Activated T-helper 2 cell treated with anti-CD3 and anti-CD28 coated beads, Interferon-gamma antibody, Interleukin-2, Interleukin-4, amounts not matched to agents 10 μg/mL and 5 μg/mL and 100 μg/mL, durations not matched to agents 14 hours and 24 hours and 36 hours (primary cell): Measurements from ENCODE around the gene NKAIN2. TPM values are rescaled to one million over a fixed set of nuclear protein-coding genes. Genes with fewer than 3 reads are reported as not detected.
"Not testable (repeated sequence)": the region's sequence is repeated elsewhere in the genome, so short reads cannot be mapped to it uniquely, and the experiment has no call there.

Experiments
- DNase-seq: peaks from one replicate; pipeline ENCODE4 v3.0.0; 2021; ENCODE audit warnings: low spot score
- H3K27ac Mint-ChIP-seq: one replicate; pipeline ENCODE4 v1.8.0; 2021; ENCODE audit warnings: mixed read lengths
- H3K27me3 Mint-ChIP-seq: one replicate; pipeline ENCODE4 v1.8.0; 2021; ENCODE audit warnings: low read depth, mixed read lengths
- H3K36me3 Mint-ChIP-seq: one replicate; pipeline ENCODE4 v1.8.0; 2021; ENCODE audit warnings: low read depth, mixed read lengths
- H3K4me1 Mint-ChIP-seq: one replicate; pipeline ENCODE4 v1.8.0; 2021; ENCODE audit warnings: low read depth, mixed read lengths
- H3K4me3 Mint-ChIP-seq: one replicate; pipeline ENCODE4 v1.8.0; 2021; ENCODE audit warnings: low read depth, mild to moderate bottlenecking, moderate library complexity, mixed read lengths
- H3K9me3 Mint-ChIP-seq: one replicate; pipeline ENCODE4 v1.8.0; 2021; ENCODE audit warnings: mixed read lengths
- intact Hi-C: fragments of 100-400 bp; cut with micrococcal nuclease; formaldehyde crosslinking; loops from one replicate; pipeline ENCODE4 v1.15.1; 2023
- total RNA-seq: library from RNA; stranded (reverse); gene quantifications from 2 replicates; pipeline ENCODE4 v1.2.3, GENCODE V29; 2022

The NKAIN2 gene
- total RNA-seq, 1 donor from 2014 or later, result not detected

DNA sequence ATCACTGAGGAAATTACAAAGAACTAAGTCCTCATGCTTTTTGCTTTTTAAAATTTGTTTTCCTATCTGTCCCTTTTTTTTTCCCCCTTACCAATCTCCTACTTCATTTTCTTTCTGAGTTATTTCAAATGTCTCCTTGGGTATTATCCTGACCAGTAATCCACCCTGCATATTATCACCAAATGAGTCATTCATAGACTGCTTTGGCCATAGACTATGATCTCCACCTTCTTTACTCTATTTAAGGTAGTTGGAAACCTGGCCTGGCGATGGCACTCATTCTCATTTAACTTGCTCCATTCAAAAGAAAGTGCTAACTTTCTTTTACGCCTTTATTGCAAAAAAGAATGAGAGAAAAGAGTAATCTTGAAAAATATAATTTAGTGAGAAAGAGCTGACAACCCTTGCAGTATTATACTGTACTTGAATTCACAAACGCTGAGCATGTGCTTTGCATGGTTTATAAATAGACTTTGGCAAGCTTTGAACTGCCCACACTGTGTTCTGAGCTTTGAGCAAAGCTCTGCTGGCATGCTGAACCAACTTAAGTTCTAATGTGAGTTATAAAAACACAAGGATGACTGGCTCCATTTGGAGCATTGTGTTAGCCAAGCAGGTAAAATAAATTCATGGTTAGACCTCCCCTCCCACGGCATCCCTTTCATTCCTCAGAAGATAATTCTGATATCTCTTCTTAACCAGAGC is 198.9 kb downstream of the NKAIN2 start:
- intact Hi-C loops, result no loop called here
- no peaks in the 10 kb centered on the region for H3K36me3 Mint-ChIP-seq
- no peak overlapping the region for H3K4me3 Mint-ChIP-seq
- no peak overlapping the region for H3K27ac Mint-ChIP-seq
- peaks cover 3% of the 10 kb centered on the region for H3K4me1 Mint-ChIP-seq
- H3K27me3 Mint-ChIP-seq, result no peaks in the 10 kb centered on the region
- DNase-seq, result no peak
- H3K9me3 Mint-ChIP-seq, result no peaks in the 10 kb centered on the region

DNA sequence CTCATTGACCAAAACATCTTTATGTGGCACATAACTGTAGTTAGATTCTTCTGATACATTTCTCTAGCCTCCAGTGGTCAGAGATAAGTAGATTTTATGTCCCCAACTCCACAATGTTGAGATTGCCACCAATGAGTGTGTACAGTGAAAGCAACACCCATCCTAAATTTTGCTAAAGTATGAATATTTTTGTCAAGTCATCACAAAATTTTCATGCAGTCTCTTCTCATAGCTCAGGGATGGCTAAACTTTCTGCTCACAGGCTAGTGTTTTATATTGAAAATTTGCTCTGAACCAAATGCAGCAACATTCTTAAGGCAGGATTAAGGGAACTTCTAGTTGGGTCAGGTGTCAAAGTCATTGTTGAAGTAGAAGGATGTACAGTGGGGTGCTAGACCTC is 203.6 kb downstream of the NKAIN2 start:
- H3K27me3 Mint-ChIP-seq, result no peaks in the 10 kb centered on the region
- no peaks in the 10 kb centered on the region for H3K36me3 Mint-ChIP-seq
- no peak for DNase-seq
- no peaks in the 10 kb centered on the region for H3K9me3 Mint-ChIP-seq
- intact Hi-C loops, result no loop called here
- H3K4me3 Mint-ChIP-seq, result no peak overlapping the region
- peaks cover 3% of the 10 kb centered on the region for H3K4me1 Mint-ChIP-seq
- no peak overlapping the region for H3K27ac Mint-ChIP-seq

GRCh38 chr6:124008000-124008987 is 204.6 kb downstream of the NKAIN2 start:
- H3K27me3 Mint-ChIP-seq, result no peaks in the 10 kb centered on the region
- no peak overlapping the region for H3K27ac Mint-ChIP-seq
- H3K36me3 Mint-ChIP-seq, result no peaks in the 10 kb centered on the region
- no peak overlapping the region for H3K4me3 Mint-ChIP-seq
- H3K9me3 Mint-ChIP-seq, result no peaks in the 10 kb centered on the region
- no peak for DNase-seq
- intact Hi-C loops, result no loop called here
- H3K4me1 Mint-ChIP-seq, result peaks cover 3% of the 10 kb centered on the region

DNA sequence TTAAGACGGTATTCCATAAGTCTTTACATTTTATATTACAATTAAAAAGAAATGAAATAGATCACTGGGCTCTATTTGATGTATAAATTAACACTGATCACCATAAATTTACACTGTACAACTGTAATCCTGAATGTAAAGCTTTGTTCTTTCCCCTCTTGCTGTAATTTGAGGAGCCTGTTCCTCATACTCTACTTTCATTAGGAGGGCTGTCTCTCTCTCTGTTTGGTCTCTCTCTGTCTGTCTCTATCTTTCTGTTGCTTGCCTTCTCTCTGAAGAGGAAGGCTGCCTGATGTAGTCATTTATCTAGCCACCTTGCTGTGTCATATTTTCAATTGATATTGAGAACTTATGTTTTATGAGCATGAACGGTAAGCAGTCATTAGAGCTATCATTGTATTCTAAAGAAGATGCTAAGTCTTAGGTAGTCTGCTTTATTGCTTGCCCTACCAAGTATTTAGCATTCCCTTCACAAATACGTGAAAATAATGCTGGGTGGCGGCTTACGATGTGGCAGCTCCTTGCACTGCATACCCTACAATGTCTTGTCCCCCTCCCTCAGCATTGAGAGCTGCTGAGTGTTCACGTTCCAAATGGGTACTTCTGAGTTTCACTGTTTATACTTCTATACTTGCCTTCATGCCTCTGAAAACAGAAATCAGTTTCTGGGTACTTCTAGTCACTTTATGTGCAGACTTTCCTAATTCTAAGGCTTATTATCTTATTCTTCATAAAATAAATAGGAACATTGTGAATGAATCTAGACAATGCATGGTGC is 205.5 kb downstream of the NKAIN2 start:
- Mint-ChIP-seq H3K36me3 (no peaks in the 10 kb centered on the region), H3K9me3 (no peaks in the 10 kb centered on the region), H3K27me3 (no peaks in the 10 kb centered on the region), H3K4me1 (peaks cover under 1% of the 10 kb centered on the region), H3K27ac (no peak overlapping the region), H3K4me3 (no peak overlapping the region)
- intact Hi-C loops, result no loop called here
- no peak for DNase-seq

DNA sequence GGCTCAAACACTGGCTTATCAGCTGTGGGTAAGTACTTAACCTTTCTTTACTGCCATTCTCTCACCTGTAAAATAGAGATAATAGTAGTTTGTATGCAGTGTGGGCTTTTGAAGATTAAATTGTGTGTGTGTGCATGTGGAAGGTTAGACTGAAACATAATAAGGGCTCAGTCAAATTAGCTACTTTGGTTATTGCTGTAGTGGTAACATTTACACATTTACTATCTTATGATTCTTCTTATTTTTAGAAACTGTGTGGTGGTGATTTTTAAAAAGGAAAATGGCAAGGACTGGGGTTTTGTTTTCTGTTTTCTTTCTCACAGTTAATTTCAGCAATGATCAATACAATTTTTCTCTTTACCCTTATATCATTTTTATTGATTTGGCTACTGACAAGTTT is 206.9 kb downstream of the NKAIN2 start:
- intact Hi-C loops, result no loop called here
- H3K9me3 Mint-ChIP-seq, result no peaks in the 10 kb centered on the region
- H3K36me3 Mint-ChIP-seq, result no peaks in the 10 kb centered on the region
- no peaks in the 10 kb centered on the region for H3K27me3 Mint-ChIP-seq
- DNase-seq, result no peak
- H3K27ac Mint-ChIP-seq, result no peak overlapping the region
- H3K4me3 Mint-ChIP-seq, result no peak overlapping the region
- no peaks in the 10 kb centered on the region for H3K4me1 Mint-ChIP-seq

DNA sequence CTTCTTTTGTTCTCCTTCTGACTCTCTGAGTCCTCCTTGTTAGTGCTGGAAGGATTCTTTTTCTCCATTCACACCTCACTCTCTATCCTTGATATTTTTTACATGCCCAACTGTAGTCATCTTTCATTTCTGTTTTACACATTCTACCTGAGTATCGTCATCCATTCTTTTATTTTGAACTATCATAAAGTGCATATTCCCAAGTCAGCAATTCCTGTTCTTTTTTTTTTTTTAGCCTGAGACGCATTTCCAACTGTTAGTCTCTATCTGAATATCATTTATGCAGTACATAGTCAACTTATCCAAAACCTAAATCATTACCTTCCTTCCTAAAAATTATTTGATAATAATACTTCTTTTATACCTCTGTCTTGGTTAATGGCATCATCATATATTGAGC is 207.5 kb downstream of the NKAIN2 start:
- intact Hi-C loops, result no loop called here
- Mint-ChIP-seq H3K27me3 (no peaks in the 10 kb centered on the region), H3K9me3 (no peaks in the 10 kb centered on the region), H3K27ac (no peak overlapping the region), H3K36me3 (no peaks in the 10 kb centered on the region), H3K4me1 (no peaks in the 10 kb centered on the region), H3K4me3 (no peak overlapping the region)
- DNase-seq, result no peak

DNA sequence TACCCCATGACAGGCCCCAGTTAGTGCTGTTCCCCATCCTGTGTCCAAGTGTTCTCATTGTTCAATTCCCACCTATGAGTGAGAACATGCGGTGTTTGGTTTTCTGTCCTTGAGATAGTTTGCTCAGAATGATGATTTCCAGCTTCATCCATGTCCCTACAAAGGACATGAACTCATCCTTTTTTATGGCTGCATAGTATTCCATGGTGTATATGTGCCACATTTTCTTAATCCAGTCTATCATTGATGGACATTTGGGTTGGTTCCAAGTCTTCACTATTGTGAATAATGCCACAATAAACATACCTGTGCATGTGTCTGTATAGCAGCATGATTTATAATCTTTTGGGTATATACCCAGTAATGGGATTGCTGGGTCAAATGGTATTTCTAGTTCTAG is 218.4 kb downstream of the NKAIN2 start:
- H3K4me1 Mint-ChIP-seq, H3K27ac Mint-ChIP-seq, DNase-seq, H3K27me3 Mint-ChIP-seq, H3K36me3 Mint-ChIP-seq, H3K4me3 Mint-ChIP-seq, H3K9me3 Mint-ChIP-seq, intact Hi-C loops: not testable (repeated sequence)

DNA sequence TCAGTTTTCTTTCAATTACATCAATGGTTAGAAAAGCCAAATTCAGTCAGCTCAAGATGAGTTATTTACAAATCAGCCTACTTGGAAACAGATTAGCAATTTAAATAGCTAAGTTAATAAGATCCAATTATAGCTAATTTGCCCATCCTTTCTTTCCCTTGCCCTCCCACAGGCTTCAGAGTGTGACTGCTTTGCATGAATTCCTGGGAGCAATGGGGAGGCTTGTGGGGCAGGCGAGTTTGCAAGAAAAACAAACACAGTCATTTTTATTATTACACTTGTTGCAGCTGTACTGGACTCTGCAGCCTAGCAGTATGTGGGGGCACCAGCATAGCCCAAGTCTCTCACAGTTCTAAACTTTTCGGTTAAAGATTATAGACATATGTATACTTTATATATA is 219.0 kb downstream of the NKAIN2 start:
- no peak overlapping the region for H3K4me3 Mint-ChIP-seq
- DNase-seq, result no peak
- no peaks in the 10 kb centered on the region for H3K36me3 Mint-ChIP-seq
- no peaks in the 10 kb centered on the region for H3K9me3 Mint-ChIP-seq
- no peak overlapping the region for H3K27ac Mint-ChIP-seq
- intact Hi-C loops, result no loop called here
- no peaks in the 10 kb centered on the region for H3K4me1 Mint-ChIP-seq
- no peaks in the 10 kb centered on the region for H3K27me3 Mint-ChIP-seq

DNA sequence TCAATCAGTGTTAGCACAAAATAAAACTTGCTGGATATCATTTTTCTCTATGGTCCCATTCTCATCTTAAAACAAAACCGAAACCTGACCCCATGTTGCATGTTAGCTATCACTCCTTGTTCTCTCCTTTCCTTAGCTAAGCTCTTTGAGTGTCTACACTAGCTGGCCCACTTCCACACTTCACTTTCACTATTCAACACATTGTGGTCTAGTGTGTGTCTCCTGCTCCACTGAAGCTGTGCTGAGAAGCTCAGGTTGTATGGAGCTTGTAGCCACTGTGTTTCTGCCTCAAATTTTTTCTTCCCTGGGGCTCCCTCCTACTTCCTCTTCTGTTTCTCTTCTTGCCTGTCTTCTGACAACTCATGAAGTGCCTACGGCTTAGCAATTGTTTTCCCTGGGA is 223.0 kb downstream of the NKAIN2 start:
- Mint-ChIP-seq H3K4me1 (no peaks in the 10 kb centered on the region), H3K4me3 (no peak overlapping the region), H3K27me3 (no peaks in the 10 kb centered on the region), H3K27ac (no peak overlapping the region), H3K36me3 (no peaks in the 10 kb centered on the region), H3K9me3 (no peaks in the 10 kb centered on the region)
- intact Hi-C loops, result no loop called here
- DNase-seq, result no peak

DNA sequence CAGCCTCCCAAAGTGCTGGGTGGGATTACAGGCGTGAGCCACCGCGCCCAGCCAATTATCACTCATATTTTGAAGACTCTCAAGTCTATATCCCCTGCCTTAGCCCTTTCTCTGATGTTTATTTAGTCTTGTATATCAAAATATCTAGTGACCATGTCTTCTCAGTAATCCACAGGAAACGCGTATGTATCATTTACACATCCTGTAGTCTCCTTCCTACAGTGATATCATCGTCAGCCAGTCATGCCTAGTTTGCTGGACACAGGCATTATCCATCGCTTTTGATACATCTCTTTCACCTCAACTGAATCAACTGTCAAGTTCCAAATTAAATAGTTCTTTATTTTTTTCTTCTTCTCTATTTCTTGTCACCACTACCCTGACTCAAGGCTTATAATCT is 223.7 kb downstream of the NKAIN2 start:
- no peak for DNase-seq
- intact Hi-C loops, result no loop called here
- Mint-ChIP-seq H3K27me3 (no peaks in the 10 kb centered on the region), H3K4me3 (no peak overlapping the region), H3K27ac (no peak overlapping the region), H3K9me3 (no peaks in the 10 kb centered on the region), H3K36me3 (no peaks in the 10 kb centered on the region), H3K4me1 (no peaks in the 10 kb centered on the region)

GRCh38 chr6:124028117-124028516 is 224.5 kb downstream of the NKAIN2 start:
- intact Hi-C loops, result no loop called here
- Mint-ChIP-seq H3K4me1 (no peaks in the 10 kb centered on the region), H3K4me3 (no peak overlapping the region), H3K27ac (no peak overlapping the region), H3K36me3 (no peaks in the 10 kb centered on the region), H3K27me3 (no peaks in the 10 kb centered on the region), H3K9me3 (no peaks in the 10 kb centered on the region)
- no peak for DNase-seq

DNA sequence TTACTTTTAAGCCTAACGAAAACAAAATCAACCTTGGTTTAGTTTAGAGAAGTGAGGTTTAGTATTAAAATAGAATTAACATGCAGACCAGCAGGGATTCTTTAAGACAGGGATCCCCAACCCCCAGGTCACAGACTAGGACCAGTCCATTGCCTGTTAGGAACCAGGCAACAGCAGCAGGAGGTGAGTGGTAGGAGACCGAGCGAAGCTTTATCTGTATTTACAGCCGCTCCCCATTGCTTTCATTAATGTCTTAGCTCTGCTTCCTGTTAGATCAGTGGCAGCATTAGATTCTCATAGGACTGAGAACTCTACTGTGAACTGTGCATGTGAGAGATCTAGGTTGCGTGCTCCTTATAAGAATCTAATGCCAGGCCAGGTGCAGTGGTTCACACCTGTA is 225.9 kb downstream of the NKAIN2 start:
- no peak for DNase-seq
- Mint-ChIP-seq H3K4me3 (no peak overlapping the region), H3K9me3 (no peaks in the 10 kb centered on the region), H3K27me3 (no peaks in the 10 kb centered on the region), H3K36me3 (no peaks in the 10 kb centered on the region), H3K4me1 (no peaks in the 10 kb centered on the region), H3K27ac (no peak overlapping the region)
- intact Hi-C loops, result no loop called here

GRCh38 chr6:124033501-124033900 is 229.8 kb downstream of the NKAIN2 start:
- intact Hi-C loops, result no loop called here
- no peaks in the 10 kb centered on the region for H3K36me3 Mint-ChIP-seq
- H3K27ac Mint-ChIP-seq, result no peak overlapping the region
- no peak overlapping the region for H3K4me3 Mint-ChIP-seq
- DNase-seq, result no peak
- no peaks in the 10 kb centered on the region for H3K4me1 Mint-ChIP-seq
- H3K27me3 Mint-ChIP-seq, result no peaks in the 10 kb centered on the region
- H3K9me3 Mint-ChIP-seq, result no peaks in the 10 kb centered on the region
